Stomach (tissue), 9 donors: ENCODE data around the gene PCNT. TPM values are rescaled to one million over a fixed set of nuclear protein-coding genes. Genes with fewer than 3 reads are reported as not detected.
A peak's percentile ranks its signal among the peaks of the same experiment; 100 is the strongest.

ENCODE experiments used
- DNase-seq, 2 donors: peaks; one replicate each; pipeline versions ENCODE4 v3.0.0 to v3.0.0-alpha.2; 2013 to 2019
- H3K27ac ChIP-seq, 5 donors: fragments of 200-600 bp in 4 of 5; sonication (generic) in 4 of 5; one replicate each; pipeline ENCODE4 v1.5.1; 2013 to 2019; ENCODE audit warnings: mild to moderate bottlenecking in 1 of 5, moderate library complexity in 1 of 5
- H3K27me3 ChIP-seq, 3 donors: fragments of 200-600 bp; sonication (generic); one replicate each; pipeline ENCODE4 v1.5.1; 2017 to 2019; ENCODE audit warnings: mixed run types in 1 of 3
- H3K36me3 ChIP-seq, 4 donors: fragments of 200-600 bp; sonication (generic); 1 replicate in 3 of 4; 2 replicates in 1 of 4; pipeline ENCODE4 v1.5.1; 2016 to 2019
- H3K4me1 ChIP-seq, 4 donors: fragments of 200-600 bp; sonication (generic); one replicate each; pipeline ENCODE4 v1.5.1; 2016 to 2019
- H3K4me3 ChIP-seq, 4 donors: fragments of 200-600 bp; sonication (generic) in 3 of 4; one replicate each; pipeline ENCODE4 v1.5.1; 2016 to 2019; ENCODE audit warnings: mild to moderate bottlenecking in 1 of 4
- H3K9me3 ChIP-seq, 4 donors: fragments of 200-600 bp; sonication (generic); one replicate each; pipeline ENCODE4 v1.5.1; 2016 to 2019
- CTCF ChIP-seq, 7 experiments: fragments of 450-650 bp in 4 of 7; fragments of 200-600 bp in 3 of 7; sonication (generic) in 3 of 7; IDR thresholded peaks; one replicate each; pipeline ENCODE4 v1.5.1; 2016 to 2019; ENCODE audit warnings: antibody characterized with exemption in 7 of 7, control low read depth in 2 of 7, mild to moderate bottlenecking in 1 of 7
- EP300 ChIP-seq: sonication (generic); formaldehyde crosslinking; IDR thresholded peaks from one replicate; pipeline ENCODE4 v1.6.1; 2017; ENCODE audit warnings: antibody characterized with exemption
- POLR2A ChIP-seq, 4 donors: fragments of 450-650 bp; IDR thresholded peaks; one replicate each; pipeline ENCODE4 v1.6.1; 2016; ENCODE audit warnings: antibody characterized with exemption in 4 of 4, control low read depth in 2 of 4, mild to moderate bottlenecking in 1 of 4, moderate library complexity in 1 of 4
- POLR2AphosphoS5 ChIP-seq, 3 donors: sonication (generic); formaldehyde crosslinking; IDR thresholded peaks; one replicate each; pipeline ENCODE4 v1.6.1; 2016; ENCODE audit warnings: antibody characterized with exemption in 3 of 3
- WGBS, 5 donors: extraction: QIAGEN DNeasy Blood & Tissue Kit in 3 of 5; methylation state at CpG; one replicate each; pipeline versions ENCODE4 v1.1.5 to v1.1.7; 2013 to 2018; 5-methylcytosine and 5-hydroxymethylcytosine counted together
- intact Hi-C: fragments of 100-400 bp; cut with DNase I; formaldehyde crosslinking; loops from one replicate; pipeline ENCODE4 v1.15.1; 2023; ENCODE audit warnings: low total_unique reads
- polyA plus RNA-seq, 3 donors: library from polyadenylated mRNA; stranded (reverse); fragments of 200-250 nt; gene quantifications; one replicate each; pipeline ENCODE4 v1.2.3, GENCODE V29; 2013
- total RNA-seq, 5 donors: library from RNA; depleted of rRNA; stranded (reverse); fragments of >200 nt; gene quantifications; one replicate each; pipeline versions ENCODE4 v1.1.0 to v1.2.3, GENCODE V29; 2014 to 2016
- donor health status: healthy with polysubstance abuse.
- donor health status: Bipolar disorder and iron deficiency.
- donor health status: healthy.

PCNT gene
- total and polyA plus RNA-seq, 8 donors: 4.7 to 133 (median 38.4) TPM

- WGBS, 5 donors: 35 to 62% (median 53%) methylated on average over 24 to 29 of the region's 29 CpGs
- peaks cover 0 to 22% (median 16%) of the 10 kb centered on the region in 4 donors for H3K36me3 ChIP-seq
- peak overlapping the region; percentile 33 to 80 (median 52) for H3K27ac ChIP-seq
These were observed 27.8 kb upstream of the PCNT start for GRCh38 chr21:46295996-46296752.

GRCh38 chr21:46297338-46298271 is 26.4 kb upstream of the PCNT start:
- Histone ChIP-seq H3K36me3 (peaks cover 0 to 23% (median 14%) of the 10 kb centered on the region in 4 donors), H3K4me1 (peaks cover 11 to 35% (median 30%) of the 10 kb centered on the region in 4 donors), H3K27me3 (peaks cover 0 to 27% (median 10%) of the 10 kb centered on the region in 3 donors), H3K27ac (peak overlapping the region in 4 of 5 donors; percentile 57 to 80 (median 72)), H3K4me3 (peak overlapping the region; percentile 45 to 63 (median 51)), H3K9me3 (no peaks in the 10 kb centered on the region)
- WGBS, 5 donors: 2 to 6% (median 3%) methylated on average over 55 to 84 of the region's 84 CpGs
- TF ChIP-seq EP300 (no peak), CTCF (IDR thresholded peaks at IDR 0.05) (no peak), POLR2A (IDR thresholded peaks at IDR 0.05) (no peak), POLR2AphosphoS5 (IDR thresholded peaks at IDR 0.05) (no peak)
- peak in 1 of 2 donors; percentile 67 for DNase-seq
- intact Hi-C loops: no loop called here

More at GRCh38 chr21:46295996-46296752, 27.8 kb upstream of the PCNT start:
- Histone ChIP-seq H3K27me3 (peaks cover 0 to 27% (median 10%) of the 10 kb centered on the region in 3 donors), H3K4me3 (peak overlapping the region in 1 of 4 donors; percentile 0), H3K4me1 (peaks cover 11 to 35% (median 30%) of the 10 kb centered on the region in 4 donors), H3K9me3 (no peaks in the 10 kb centered on the region)
- intact Hi-C loops: no loop called here
- peak in 1 of 3 donors; percentile 68 for TF ChIP-seq POLR2AphosphoS5 (IDR thresholded peaks at IDR 0.05)
- TF ChIP-seq POLR2A (IDR thresholded peaks at IDR 0.05): no peak
- DNase-seq: peak; percentile 55 to 91

DNA sequence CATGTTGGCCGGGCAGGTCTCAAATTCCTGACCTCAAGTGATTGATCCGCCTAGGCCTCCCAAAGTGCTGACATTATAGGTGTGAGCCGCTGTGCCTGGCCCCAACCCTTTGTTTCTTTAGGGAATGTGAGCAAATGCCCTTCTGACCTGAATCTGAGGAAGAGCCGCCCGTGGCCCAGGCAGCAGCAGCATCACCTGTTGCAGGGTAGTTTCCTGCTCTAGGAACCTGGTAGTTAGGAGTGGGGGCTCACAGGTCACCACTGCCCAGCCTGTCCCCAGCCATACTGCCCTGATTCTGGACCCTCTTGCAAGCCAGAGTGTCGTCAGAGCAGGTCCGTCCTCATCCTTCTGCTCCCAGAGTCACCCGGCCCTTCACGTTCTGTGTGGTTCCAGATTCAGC is 24.8 kb upstream of the PCNT start:
- WGBS, 5 donors: 83 to 95% (median 85%) methylated on average over 9 of the region's 9 CpGs
- peaks cover 0 to 24% (median 14%) of the 10 kb centered on the region in 4 donors for H3K36me3 ChIP-seq
- no peaks in the 10 kb centered on the region for H3K9me3 ChIP-seq
- intact Hi-C loops: no loop called here
- TF ChIP-seq POLR2A (IDR thresholded peaks at IDR 0.05): no peak
- TF ChIP-seq CTCF (IDR thresholded peaks at IDR 0.05): no peak
- TF ChIP-seq POLR2AphosphoS5 (IDR thresholded peaks at IDR 0.05): no peak
- TF ChIP-seq EP300: no peak
- H3K27me3 ChIP-seq: peaks cover 0 to 27% (median 10%) of the 10 kb centered on the region in 3 donors
- no peak overlapping the region for H3K27ac ChIP-seq
- DNase-seq: no peak
- peaks cover 11 to 35% (median 30%) of the 10 kb centered on the region in 4 donors for H3K4me1 ChIP-seq
- no peak overlapping the region for H3K4me3 ChIP-seq

DNA sequence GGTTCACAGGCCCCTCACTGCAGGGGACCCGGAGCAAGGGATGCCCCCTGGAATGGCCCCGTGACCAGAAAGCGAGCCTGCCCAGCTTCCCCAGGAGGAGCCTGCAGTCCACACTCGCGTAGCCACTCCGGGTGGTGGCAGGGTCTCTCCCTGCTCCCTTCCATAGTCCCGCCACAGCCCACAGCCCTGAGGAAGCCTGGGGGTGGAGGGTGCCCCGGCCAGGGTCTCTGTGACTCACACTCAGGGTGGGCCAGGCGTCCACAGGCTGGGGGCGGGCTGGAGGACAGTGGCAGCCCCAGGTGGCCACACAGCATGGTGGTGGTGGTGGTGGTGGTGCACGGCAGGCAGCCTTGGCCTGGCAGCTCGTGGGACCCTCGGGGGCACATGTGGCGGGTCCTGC is 22.2 kb upstream of the PCNT start:
- Histone ChIP-seq H3K4me1 (peaks cover 11 to 15% (median 14%) of the 10 kb centered on the region in 4 donors), H3K36me3 (peaks cover 0 to 36% (median 21%) of the 10 kb centered on the region in 4 donors), H3K27ac (no peak overlapping the region), H3K9me3 (no peaks in the 10 kb centered on the region), H3K4me3 (no peak overlapping the region), H3K27me3 (peaks cover 0 to 14% (median 10%) of the 10 kb centered on the region in 3 donors)
- no peak for DNase-seq
- intact Hi-C loops: no loop called here
- TF ChIP-seq POLR2A (IDR thresholded peaks at IDR 0.05): no peak
- no peak for TF ChIP-seq EP300
- TF ChIP-seq CTCF (IDR thresholded peaks at IDR 0.05): no peak
- no peak for TF ChIP-seq POLR2AphosphoS5 (IDR thresholded peaks at IDR 0.05)
- WGBS, 5 donors: 96 to 98% (median 97%) methylated on average over 11 to 14 of the region's 14 CpGs
